ENCODE measurements around the gene UNC119.

The UNC119 gene

GRCh38 chr17:28519236-28519635 is 33.2 kb downstream of the UNC119 start:
- Histone ChIP-seq H3K4me1 (ENCODE audit: control insufficient read depth, insufficient read depth, low read length, unreplicated experiment) (no peaks in the 10 kb centered on the region), H2AFZ (ENCODE audit: low read length, unreplicated experiment) (no peak overlapping the region), H3K27me3 (ENCODE audit: insufficient read depth, low read length) (peaks cover 8% of the 10 kb centered on the region; the same call in 1 of the 2 replicates), H3K79me2 (ENCODE audit: control insufficient read depth, insufficient read depth, low read length, unreplicated experiment) (no peaks in the 10 kb centered on the region), H3K4me3 (ENCODE audit: low read depth, low read length) (no peak overlapping the region), H3K27ac (ENCODE audit: low read depth, low read length) (no peak overlapping the region), H3K36me3 (ENCODE audit: insufficient read depth, low read length) (no peaks in the 10 kb centered on the region)

GRCh38 chr17:28518578-28518977 is 33.8 kb downstream of the UNC119 start:
- H3K4me1 ChIP-seq (ENCODE audit: control insufficient read depth, insufficient read depth, low read length, unreplicated experiment), result no peaks in the 10 kb centered on the region
- no peaks in the 10 kb centered on the region for H3K36me3 ChIP-seq (ENCODE audit: insufficient read depth, low read length)
- no peak overlapping the region for H3K27ac ChIP-seq (ENCODE audit: low read depth, low read length)
- no peak overlapping the region for H2AFZ ChIP-seq (ENCODE audit: low read length, unreplicated experiment)
- H3K79me2 ChIP-seq (ENCODE audit: control insufficient read depth, insufficient read depth, low read length, unreplicated experiment), result no peaks in the 10 kb centered on the region
- no peak overlapping the region for H3K4me3 ChIP-seq (ENCODE audit: low read depth, low read length)
- peaks cover 14% of the 10 kb centered on the region for H3K27me3 ChIP-seq (ENCODE audit: insufficient read depth, low read length)

GRCh38 chr17:28518132-28518531 is 34.3 kb downstream of the UNC119 start:
- H3K4me1 ChIP-seq (ENCODE audit: control insufficient read depth, insufficient read depth, low read length, unreplicated experiment), result no peaks in the 10 kb centered on the region
- H3K27ac ChIP-seq (ENCODE audit: low read depth, low read length), result no peak overlapping the region
- no peak overlapping the region for H2AFZ ChIP-seq (ENCODE audit: low read length, unreplicated experiment)
- H3K27me3 ChIP-seq (ENCODE audit: insufficient read depth, low read length), result peaks cover 18% of the 10 kb centered on the region
- no peaks in the 10 kb centered on the region for H3K36me3 ChIP-seq (ENCODE audit: insufficient read depth, low read length)
- no peak overlapping the region for H3K4me3 ChIP-seq (ENCODE audit: low read depth, low read length)
- no peaks in the 10 kb centered on the region for H3K79me2 ChIP-seq (ENCODE audit: control insufficient read depth, insufficient read depth, low read length, unreplicated experiment)

- no peaks in the 10 kb centered on the region for H3K36me3 ChIP-seq (ENCODE audit: insufficient read depth, low read length)
- no peak overlapping the region for H3K4me3 ChIP-seq (ENCODE audit: low read depth, low read length)
- no peak overlapping the region for H2AFZ ChIP-seq (ENCODE audit: low read length, unreplicated experiment)
- H3K27me3 ChIP-seq (ENCODE audit: insufficient read depth, low read length), result peaks cover 44% of the 10 kb centered on the region
- H3K4me1 ChIP-seq (ENCODE audit: control insufficient read depth, insufficient read depth, low read length, unreplicated experiment), result no peaks in the 10 kb centered on the region
- H3K79me2 ChIP-seq (ENCODE audit: control insufficient read depth, insufficient read depth, low read length, unreplicated experiment), result no peaks in the 10 kb centered on the region
- no peak overlapping the region for H3K27ac ChIP-seq (ENCODE audit: low read depth, low read length)
Observed at GRCh38 chr17:28515518-28515917, 36.9 kb downstream of the UNC119 start.

GRCh38 chr17:28514561-28515002 is 37.8 kb downstream of the UNC119 start:
- Histone ChIP-seq H3K4me3 (ENCODE audit: low read depth, low read length) (no peak overlapping the region), H3K27me3 (ENCODE audit: insufficient read depth, low read length) (peaks cover 50% of the 10 kb centered on the region), H2AFZ (ENCODE audit: low read length, unreplicated experiment) (no peak overlapping the region), H3K36me3 (ENCODE audit: insufficient read depth, low read length) (no peaks in the 10 kb centered on the region), H3K79me2 (ENCODE audit: control insufficient read depth, insufficient read depth, low read length, unreplicated experiment) (no peaks in the 10 kb centered on the region), H3K27ac (ENCODE audit: low read depth, low read length) (no peak overlapping the region), H3K4me1 (ENCODE audit: control insufficient read depth, insufficient read depth, low read length, unreplicated experiment) (no peaks in the 10 kb centered on the region)

GRCh38 chr17:28513476-28513875 is 38.9 kb downstream of the UNC119 start:
- no peak overlapping the region for H3K27ac ChIP-seq (ENCODE audit: low read depth, low read length)

GRCh38 chr17:28511858-28512461 is 40.5 kb downstream of the UNC119 start:
- H3K36me3 ChIP-seq (ENCODE audit: insufficient read depth, low read length), result no peaks in the 10 kb centered on the region
- H3K79me2 ChIP-seq (ENCODE audit: control insufficient read depth, insufficient read depth, low read length, unreplicated experiment), result no peaks in the 10 kb centered on the region
- H3K27me3 ChIP-seq (ENCODE audit: insufficient read depth, low read length), result peaks cover 64% of the 10 kb centered on the region
- no peak overlapping the region for H3K4me3 ChIP-seq (ENCODE audit: low read depth, low read length)
- H3K4me1 ChIP-seq (ENCODE audit: control insufficient read depth, insufficient read depth, low read length, unreplicated experiment), result no peaks in the 10 kb centered on the region
- no peak overlapping the region for H2AFZ ChIP-seq (ENCODE audit: low read length, unreplicated experiment)
- H3K27ac ChIP-seq (ENCODE audit: low read depth, low read length), result no peak overlapping the region

More at GRCh38 chr17:28513476-28513875, 38.9 kb downstream of the UNC119 start:
- Histone ChIP-seq H3K79me2 (ENCODE audit: control insufficient read depth, insufficient read depth, low read length, unreplicated experiment) (no peaks in the 10 kb centered on the region), H3K36me3 (ENCODE audit: insufficient read depth, low read length) (no peaks in the 10 kb centered on the region), H2AFZ (ENCODE audit: low read length, unreplicated experiment) (no peak overlapping the region), H3K4me3 (ENCODE audit: low read depth, low read length) (no peak overlapping the region), H3K4me1 (ENCODE audit: control insufficient read depth, insufficient read depth, low read length, unreplicated experiment) (no peaks in the 10 kb centered on the region), H3K27me3 (ENCODE audit: insufficient read depth, low read length) (peaks cover 53% of the 10 kb centered on the region)

- no peaks in the 10 kb centered on the region for H3K4me1 ChIP-seq (ENCODE audit: control insufficient read depth, insufficient read depth, low read length, unreplicated experiment)
Observed at GRCh38 chr17:28509789-28510188, 42.6 kb downstream of the UNC119 start.

GRCh38 chr17:28508211-28508724 is 44.2 kb downstream of the UNC119 start:
- no peaks in the 10 kb centered on the region for H3K4me1 ChIP-seq (ENCODE audit: control insufficient read depth, insufficient read depth, low read length, unreplicated experiment)
- no peaks in the 10 kb centered on the region for H3K79me2 ChIP-seq (ENCODE audit: control insufficient read depth, insufficient read depth, low read length, unreplicated experiment)
- H3K36me3 ChIP-seq (ENCODE audit: insufficient read depth, low read length), result no peaks in the 10 kb centered on the region
- H2AFZ ChIP-seq (ENCODE audit: low read length, unreplicated experiment), result no peak overlapping the region
- H3K27ac ChIP-seq (ENCODE audit: low read depth, low read length), result no peak overlapping the region
- peaks cover 55% of the 10 kb centered on the region for H3K27me3 ChIP-seq (ENCODE audit: insufficient read depth, low read length)
- H3K4me3 ChIP-seq (ENCODE audit: low read depth, low read length), result no peak overlapping the region

More at GRCh38 chr17:28509789-28510188, 42.6 kb downstream of the UNC119 start:
- Histone ChIP-seq H3K27ac (ENCODE audit: low read depth, low read length) (no peak overlapping the region), H2AFZ (ENCODE audit: low read length, unreplicated experiment) (no peak overlapping the region), H3K36me3 (ENCODE audit: insufficient read depth, low read length) (no peaks in the 10 kb centered on the region), H3K27me3 (ENCODE audit: insufficient read depth, low read length) (peaks cover 68% of the 10 kb centered on the region), H3K4me3 (ENCODE audit: low read depth, low read length) (no peak overlapping the region), H3K79me2 (ENCODE audit: control insufficient read depth, insufficient read depth, low read length, unreplicated experiment) (no peaks in the 10 kb centered on the region)

GRCh38 chr17:28507567-28508203 is 44.7 kb downstream of the UNC119 start:
- no peak overlapping the region for H2AFZ ChIP-seq (ENCODE audit: low read length, unreplicated experiment)
- H3K27me3 ChIP-seq (ENCODE audit: insufficient read depth, low read length), result peaks cover 49% of the 10 kb centered on the region

More at GRCh38 chr17:28507567-28508203, 44.7 kb downstream of the UNC119 start:
- Histone ChIP-seq H3K4me3 (ENCODE audit: low read depth, low read length) (no peak overlapping the region), H3K4me1 (ENCODE audit: control insufficient read depth, insufficient read depth, low read length, unreplicated experiment) (no peaks in the 10 kb centered on the region), H3K27ac (ENCODE audit: low read depth, low read length) (no peak overlapping the region), H3K36me3 (ENCODE audit: insufficient read depth, low read length) (no peaks in the 10 kb centered on the region), H3K79me2 (ENCODE audit: control insufficient read depth, insufficient read depth, low read length, unreplicated experiment) (no peaks in the 10 kb centered on the region)

Measured in ACC112 (cell line).